Measurements from ENCODE around the gene TDRD10.

DNA sequence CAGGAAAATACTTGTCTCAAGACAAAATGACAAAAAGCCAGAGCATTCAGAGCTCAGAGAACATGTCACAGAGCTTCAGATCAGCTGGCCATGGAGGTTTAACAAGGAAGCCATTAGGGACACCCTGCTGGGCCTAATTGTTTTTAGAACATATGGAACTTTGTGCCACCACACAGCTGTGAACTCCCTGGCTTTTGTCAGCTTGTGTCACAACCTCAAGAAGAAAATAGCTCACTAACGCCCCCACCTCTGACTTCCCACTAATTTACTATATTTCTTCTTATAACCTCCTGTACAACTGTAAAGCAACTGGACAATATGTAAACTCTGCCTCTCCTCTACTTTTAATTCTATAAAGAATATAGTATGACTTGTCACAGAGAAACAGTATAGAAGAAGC, 21.0 kb upstream of the TDRD10 start:
- TF ChIP-seq CTCF (conservative IDR thresholded peaks at IDR 0.05) (no peak), ZFX (IDR thresholded peaks at IDR 0.05) (no peak)

Data from C4-2B (cell line).